Natural killer cell treated with Interleukin-12 subunit alpha and Interleukin-12 subunit beta and Interleukin-15 and Interleukin-18, amount 100 ng/mL, for 72 hours (primary cell): ENCODE data around the gene TRIM33. TPM values are rescaled to one million over a fixed set of nuclear protein-coding genes. Genes with fewer than 3 reads are reported as not detected.

Experiments
- ATAC-seq, 2 donors: fragments of 150-1000 bp; cut with Tn5 transposase in 1 of 2; sonication (Bioruptor Pico), chemical (Tn5 transposase) in 1 of 2; 2 replicates each; pipeline ENCODE4 v1.10.0; 2021
- DNase-seq: peaks from one replicate; pipeline ENCODE4 v3.0.0; 2022; ENCODE audit warnings: low spot score
- H3K27ac Mint-ChIP-seq, 2 donors: 1 replicate in 1 of 2; 2 replicates in 1 of 2; pipeline ENCODE4 v1.8.0; 2022; ENCODE audit warnings: mixed read lengths in 2 of 2, mild to moderate bottlenecking in 1 of 2, moderate library complexity in 1 of 2
- H3K27me3 Mint-ChIP-seq, 2 donors: 1 replicate in 1 of 2; 2 replicates in 1 of 2; pipeline ENCODE4 v1.8.0; 2022; ENCODE audit warnings: mixed read lengths in 2 of 2
- H3K36me3 Mint-ChIP-seq: one replicate; pipeline ENCODE4 v1.8.0; 2022; ENCODE audit warnings: mixed read lengths
- H3K4me1 Mint-ChIP-seq, 2 donors: 1 replicate in 1 of 2; 2 replicates in 1 of 2; pipeline ENCODE4 v1.8.0; 2022; ENCODE audit warnings: low read depth in 2 of 2, mixed read lengths in 2 of 2, mild to moderate bottlenecking in 1 of 2
- H3K4me3 Mint-ChIP-seq: one replicate; pipeline ENCODE4 v1.8.0; 2022; ENCODE audit warnings: mixed read lengths
- H3K9me3 Mint-ChIP-seq: 2 replicates; pipeline ENCODE4 v1.8.0; 2022; ENCODE audit warnings: mixed read lengths
- total RNA-seq, 2 donors: library from RNA; stranded (reverse); gene quantifications; one replicate each; pipeline ENCODE4 v1.2.3, GENCODE V29; 2022

The TRIM33 gene
- total RNA-seq, 2 donors from 2014 or later = 48.1 to 55.7 TPM

DNA sequence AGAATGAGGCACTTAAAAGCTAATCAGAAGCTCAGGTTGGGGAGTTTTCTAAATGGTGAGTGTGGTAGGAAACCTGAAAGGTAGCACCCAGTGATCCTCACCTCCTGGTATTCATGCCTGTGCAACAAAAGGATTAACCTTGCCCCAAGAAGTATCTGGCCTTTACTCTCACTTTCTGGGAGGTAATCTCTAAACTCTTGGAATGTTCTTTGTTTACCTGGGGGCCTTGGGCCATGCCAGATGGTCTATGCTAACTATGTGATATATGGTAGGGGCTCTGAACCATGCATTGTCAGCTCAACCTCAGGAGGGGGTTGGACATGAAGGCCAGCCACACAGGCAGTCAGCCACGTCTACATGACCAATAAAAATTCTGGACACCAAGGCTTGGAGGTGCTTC is 24.4 kb upstream of the TRIM33 start:
- no peak overlapping the region for H3K4me3 Mint-ChIP-seq
- no peak overlapping the region for H3K27ac Mint-ChIP-seq
- no peak for ATAC-seq

DNA sequence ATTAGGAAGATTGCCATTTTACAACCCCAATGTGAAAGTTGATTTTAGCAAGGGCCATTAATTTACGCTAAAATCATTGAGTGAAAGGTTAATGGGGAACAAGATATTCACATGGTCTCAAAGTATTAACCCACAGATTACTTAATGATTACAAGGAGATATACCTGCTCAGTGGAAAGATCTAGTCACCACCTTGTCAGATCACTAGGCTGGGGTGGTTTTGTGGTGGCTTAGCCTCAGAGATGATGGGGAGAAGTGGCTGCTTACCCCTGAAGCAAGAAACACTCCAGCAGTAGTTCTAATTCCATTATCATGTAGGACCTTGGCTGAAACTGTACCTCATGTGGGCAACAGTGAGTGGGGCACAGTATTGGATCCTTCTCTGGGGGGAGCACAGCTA is 20.1 kb upstream of the TRIM33 start:
- DNase-seq (no peak), ATAC-seq (no peak)
- Mint-ChIP-seq H3K27me3 (peaks cover 0 to under 1% of the 10 kb centered on the region in 2 donors), H3K9me3 (no peaks in the 10 kb centered on the region), H3K4me3 (no peak overlapping the region), H3K36me3 (no peaks in the 10 kb centered on the region), H3K27ac (no peak overlapping the region), H3K4me1 (no peaks in the 10 kb centered on the region)

More for the DNA sequence above, 24.4 kb upstream of the TRIM33 start:
- no peaks in the 10 kb centered on the region for H3K4me1 Mint-ChIP-seq
- H3K9me3 Mint-ChIP-seq = no peaks in the 10 kb centered on the region
- H3K36me3 Mint-ChIP-seq = no peaks in the 10 kb centered on the region
- peaks cover 0 to 1% of the 10 kb centered on the region in 2 donors for H3K27me3 Mint-ChIP-seq
- DNase-seq = no peak

DNA sequence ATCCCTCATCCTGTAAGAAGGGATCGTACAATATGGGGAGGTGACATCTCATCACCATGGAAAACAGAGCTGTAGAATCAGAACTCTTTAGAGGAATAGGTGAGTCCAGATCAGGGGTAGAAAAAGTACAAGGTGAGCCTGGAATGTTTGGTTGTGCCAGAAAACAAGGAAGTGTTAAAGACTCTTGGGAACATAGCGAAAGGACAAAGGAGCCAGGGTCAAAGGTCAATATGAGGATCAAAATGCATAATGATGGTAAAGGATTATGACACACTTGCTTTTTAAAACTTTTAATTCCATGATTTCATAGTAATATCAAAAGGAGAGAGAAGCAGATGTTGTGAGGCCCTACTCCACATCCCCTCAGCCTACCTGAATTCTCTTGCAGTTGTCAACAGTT is 19.2 kb upstream of the TRIM33 start:
- H3K36me3 Mint-ChIP-seq = no peaks in the 10 kb centered on the region
- ATAC-seq (no peak), DNase-seq (no peak)
- no peaks in the 10 kb centered on the region for H3K9me3 Mint-ChIP-seq
- H3K27me3 Mint-ChIP-seq = peaks cover 0 to 2% of the 10 kb centered on the region in 2 donors
- H3K27ac Mint-ChIP-seq = no peak overlapping the region
- H3K4me3 Mint-ChIP-seq = no peak overlapping the region
- no peaks in the 10 kb centered on the region for H3K4me1 Mint-ChIP-seq

DNA sequence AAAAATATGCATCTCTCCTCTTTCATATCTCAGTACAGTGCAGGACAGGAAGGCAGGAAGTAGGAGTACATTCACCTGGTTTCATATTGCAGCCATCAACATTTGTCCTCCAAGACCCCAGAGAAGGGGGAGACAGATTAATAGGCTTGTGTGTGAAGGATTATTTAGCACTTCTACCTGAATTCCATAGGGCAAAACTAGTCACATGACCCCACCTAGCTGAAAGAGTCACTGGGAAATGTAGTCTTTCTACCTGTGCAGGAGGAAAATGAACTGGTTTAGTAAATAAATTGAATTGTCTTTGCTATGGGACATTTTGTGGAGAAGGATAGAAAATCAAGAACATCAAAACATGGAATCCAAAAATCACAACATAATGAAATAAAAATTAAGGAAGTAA is 13.9 kb upstream of the TRIM33 start:
- Mint-ChIP-seq H3K9me3 (no peaks in the 10 kb centered on the region), H3K4me1 (no peaks in the 10 kb centered on the region), H3K27ac (no peak overlapping the region), H3K27me3 (peaks cover 6 to 14% of the 10 kb centered on the region in 2 donors), H3K4me3 (no peak overlapping the region), H3K36me3 (no peaks in the 10 kb centered on the region)
- ATAC-seq (no peak), DNase-seq (no peak)

DNA sequence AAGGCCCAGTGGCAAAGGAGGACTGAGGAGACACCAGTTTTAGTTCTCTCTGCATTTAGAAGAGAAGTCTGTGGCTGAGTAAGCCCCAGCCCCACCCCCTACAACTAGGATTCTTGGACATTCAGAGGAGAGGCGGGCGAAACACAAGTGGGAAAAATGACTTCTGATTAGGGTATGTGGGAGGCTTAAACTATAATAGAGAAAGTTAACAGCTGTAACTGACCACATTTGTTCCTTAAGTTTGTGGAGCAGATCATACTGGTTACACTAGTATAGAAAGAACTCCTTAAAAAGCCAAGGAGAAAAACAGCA is 11.2 kb upstream of the TRIM33 start:
- Mint-ChIP-seq H3K27ac (no peak overlapping the region), H3K4me1 (no peaks in the 10 kb centered on the region), H3K27me3 (peaks cover 13 to 21% of the 10 kb centered on the region in 2 donors), H3K9me3 (no peaks in the 10 kb centered on the region), H3K36me3 (no peaks in the 10 kb centered on the region), H3K4me3 (no peak overlapping the region)
- ATAC-seq (no peak), DNase-seq (no peak)

DNA sequence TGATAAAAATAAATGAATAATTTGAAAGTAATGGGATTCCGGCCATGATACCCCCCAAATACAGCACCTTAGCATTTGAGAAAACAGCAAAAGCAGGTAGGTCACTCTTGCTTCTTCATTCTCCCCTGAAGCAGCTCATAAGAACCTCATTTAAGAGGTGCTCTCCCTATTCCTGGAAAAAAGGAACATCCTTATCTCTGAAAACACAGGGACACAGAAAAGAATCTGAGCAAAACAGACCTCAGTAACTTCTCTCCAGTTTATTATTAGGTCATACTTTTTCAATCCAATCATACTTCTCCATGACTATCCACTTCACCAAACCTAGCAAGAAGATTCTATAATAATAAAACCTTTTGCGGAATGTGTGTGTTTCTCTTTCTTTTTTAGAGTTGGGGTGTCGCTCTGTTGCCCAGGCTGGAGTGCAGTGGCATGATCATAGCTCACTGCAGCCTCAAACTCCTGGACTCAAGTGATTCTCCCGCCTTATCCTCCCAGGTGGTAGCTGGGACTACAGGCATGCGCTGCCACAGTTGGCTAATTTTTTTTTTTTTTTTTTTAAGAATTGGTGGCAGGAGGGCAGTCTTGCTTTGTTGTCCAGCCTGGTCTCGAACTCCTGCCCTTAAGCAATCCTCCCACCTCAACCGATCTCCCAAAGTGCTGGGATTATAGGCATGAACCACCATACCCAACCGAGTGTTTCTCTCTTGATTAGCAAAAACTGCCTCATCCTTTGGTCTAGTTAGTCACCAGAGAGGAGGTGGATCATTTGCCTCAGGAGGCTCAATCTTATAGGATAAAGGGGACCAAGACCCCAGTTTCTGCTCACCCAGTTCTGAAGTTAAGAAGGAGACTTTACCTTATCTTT is 10.6 kb upstream of the TRIM33 start:
- no peaks in the 10 kb centered on the region for H3K36me3 Mint-ChIP-seq

DNA sequence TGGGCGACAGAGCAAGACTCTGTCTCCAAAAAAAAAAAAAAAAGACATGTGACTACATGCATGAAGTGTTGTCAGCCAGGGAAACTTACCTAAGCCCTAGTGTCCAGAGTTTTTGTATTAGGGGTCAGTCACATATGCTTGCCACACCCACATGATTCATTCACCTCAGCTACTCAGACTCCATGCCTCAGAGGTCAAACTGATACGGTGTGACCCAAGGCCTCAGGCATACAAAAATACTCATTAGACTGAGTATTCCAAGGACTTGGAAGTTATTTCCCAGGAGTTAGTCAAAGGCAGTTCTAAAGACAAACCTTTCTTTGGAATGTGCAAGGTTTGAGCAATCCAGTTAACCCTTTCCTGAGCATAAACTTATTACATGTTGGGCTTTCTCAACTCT is 6.3 kb upstream of the TRIM33 start:
- Mint-ChIP-seq H3K27ac (no peak overlapping the region), H3K9me3 (no peaks in the 10 kb centered on the region), H3K36me3 (no peaks in the 10 kb centered on the region), H3K27me3 (peaks cover 13 to 18% of the 10 kb centered on the region in 2 donors), H3K4me3 (no peak overlapping the region), H3K4me1 (peaks cover 4 to 7% of the 10 kb centered on the region in 2 donors)
- DNase-seq (no peak), ATAC-seq (no peak)

More for the DNA sequence above, 10.6 kb upstream of the TRIM33 start:
- ATAC-seq = no peak
- H3K4me3 Mint-ChIP-seq = no peak overlapping the region
- peaks cover 13 to 21% of the 10 kb centered on the region in 2 donors for H3K27me3 Mint-ChIP-seq
- no peak overlapping the region for H3K27ac Mint-ChIP-seq
- H3K4me1 Mint-ChIP-seq = no peaks in the 10 kb centered on the region
- no peaks in the 10 kb centered on the region for H3K9me3 Mint-ChIP-seq
- DNase-seq = no peak

DNA sequence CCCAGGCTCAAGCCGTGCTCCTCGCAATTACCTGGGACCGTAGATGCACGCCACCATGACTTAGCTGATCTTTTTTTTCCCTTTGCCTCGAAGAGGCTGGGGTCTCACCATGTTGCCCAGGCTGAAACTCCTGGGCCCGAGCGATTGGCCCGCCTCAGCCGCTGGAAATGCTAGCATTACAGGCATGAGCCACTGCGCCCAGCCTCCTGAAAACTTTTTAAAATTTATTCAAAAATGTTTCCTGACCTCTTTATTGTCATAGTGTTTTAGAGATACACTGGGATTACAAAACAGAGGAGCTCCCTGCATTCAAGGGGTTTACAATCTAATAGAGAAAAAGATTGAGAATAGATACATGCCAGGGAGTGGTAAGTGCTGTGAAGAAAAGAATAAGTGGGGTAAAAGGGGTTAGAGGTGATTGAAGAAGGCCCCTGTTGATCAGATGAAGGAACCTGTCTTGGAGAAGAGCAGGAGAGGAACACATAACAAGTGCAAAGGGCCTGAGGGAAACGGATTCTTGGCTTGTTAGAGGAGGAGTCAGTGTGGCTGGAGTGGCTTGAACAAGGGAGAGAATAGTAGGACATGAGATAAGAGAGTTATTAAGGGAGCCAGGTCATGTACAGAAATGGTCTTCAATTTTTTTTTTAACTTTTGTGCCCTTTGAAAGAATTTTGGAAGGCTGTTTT is 1.7 kb upstream of the TRIM33 start:
- H3K9me3 Mint-ChIP-seq = no peaks in the 10 kb centered on the region
- H3K36me3 Mint-ChIP-seq = peaks cover 7% of the 10 kb centered on the region
- peaks cover 32 to 33% of the 10 kb centered on the region in 2 donors for H3K4me1 Mint-ChIP-seq
- peak overlapping the region; percentile 99 to 100 for H3K27ac Mint-ChIP-seq
- DNase-seq (no peak), ATAC-seq (no peak)
- H3K4me3 Mint-ChIP-seq = peak overlapping the region; percentile 95
- H3K27me3 Mint-ChIP-seq = peaks cover 0 to 2% of the 10 kb centered on the region in 2 donors

DNA sequence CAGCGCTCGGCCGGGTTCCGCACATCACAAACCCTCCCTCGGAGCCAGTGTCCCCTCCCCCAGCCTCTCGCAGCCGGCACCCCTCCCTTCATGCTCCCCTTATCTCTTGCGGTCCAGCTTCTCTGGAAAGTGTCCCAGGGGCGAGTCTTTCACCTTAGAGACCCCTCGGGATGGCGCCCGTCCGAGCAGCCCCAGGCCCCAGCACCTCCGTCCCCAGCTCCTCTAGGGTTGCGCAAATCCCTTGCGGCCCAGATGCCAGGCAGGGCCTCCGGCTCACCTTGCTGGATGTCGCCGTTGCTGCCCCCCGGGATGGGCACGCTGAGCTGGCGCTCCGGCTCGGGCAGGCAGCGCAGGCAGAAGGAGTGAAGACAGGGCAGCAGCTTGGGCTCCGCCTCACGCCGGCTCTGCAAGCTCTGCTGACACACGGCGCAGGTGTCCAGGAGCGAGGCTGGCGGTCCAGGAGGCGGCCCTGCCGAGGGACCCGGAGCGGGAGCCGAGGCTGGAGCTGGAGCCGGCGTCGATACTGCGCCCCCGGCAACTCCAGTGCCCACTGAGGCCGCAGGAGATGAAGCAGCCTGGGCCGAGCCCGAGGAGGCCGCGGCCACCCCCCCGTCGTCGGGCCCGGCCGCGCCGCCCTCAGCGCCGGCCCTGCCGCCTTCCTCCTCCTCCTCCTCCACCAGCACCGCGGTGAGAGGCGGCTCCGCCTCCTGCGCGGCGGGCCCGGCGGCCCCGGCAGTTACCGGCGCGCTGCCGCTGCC is 550 bp downstream of the TRIM33 start:
- peaks cover 48 to 49% of the 10 kb centered on the region in 2 donors for H3K4me1 Mint-ChIP-seq
- peak overlapping the region; percentile 74 to 99 for H3K27ac Mint-ChIP-seq
- peaks cover 0 to 2% of the 10 kb centered on the region in 2 donors for H3K27me3 Mint-ChIP-seq
- peaks cover 13% of the 10 kb centered on the region for H3K36me3 Mint-ChIP-seq
- H3K9me3 Mint-ChIP-seq = no peaks in the 10 kb centered on the region
- peak overlapping the region; percentile 96 for H3K4me3 Mint-ChIP-seq
- ATAC-seq = peak; percentile 83 to 84
- peak; percentile 61 for DNase-seq

DNA sequence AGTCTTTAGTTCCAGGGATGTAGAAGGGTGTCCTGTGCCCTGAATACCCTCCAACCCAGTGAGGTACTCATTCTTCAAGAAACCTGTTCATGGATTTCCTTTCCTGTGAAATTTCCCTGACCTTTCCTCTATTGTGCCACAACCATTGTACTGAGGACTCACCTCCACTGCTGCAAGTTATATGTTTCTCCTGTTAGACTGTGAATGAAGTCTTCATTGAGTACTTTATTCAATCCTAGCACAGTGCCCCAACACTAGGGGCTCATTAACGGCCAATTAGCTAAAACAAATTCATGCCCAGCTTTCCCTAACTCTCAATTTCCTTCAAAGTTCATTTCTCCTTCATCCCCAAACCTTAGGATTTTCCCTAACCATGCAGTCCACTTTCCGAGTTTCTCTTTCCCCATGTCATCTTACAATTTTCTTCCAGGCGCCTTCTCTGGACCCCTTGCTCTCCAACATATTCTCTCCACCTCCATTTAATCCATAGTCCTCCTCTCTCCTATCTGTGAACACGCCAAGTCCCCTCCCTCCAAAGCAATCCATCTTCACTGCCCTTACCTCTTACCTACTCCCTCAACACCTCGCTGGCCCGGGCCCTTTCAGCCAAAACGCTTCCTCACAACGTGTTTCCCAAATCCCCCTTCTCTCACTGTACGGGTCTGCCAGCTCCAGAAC is 1.3 kb downstream of the TRIM33 start:
- peaks cover 13% of the 10 kb centered on the region for H3K36me3 Mint-ChIP-seq
- no peak for ATAC-seq
- H3K4me3 Mint-ChIP-seq = peak overlapping the region; percentile 96
- peaks cover 0 to 2% of the 10 kb centered on the region in 2 donors for H3K27me3 Mint-ChIP-seq
- no peaks in the 10 kb centered on the region for H3K9me3 Mint-ChIP-seq
- peak overlapping the region; percentile 64 to 74 for H3K27ac Mint-ChIP-seq
- DNase-seq = no peak
- peaks cover 55 to 56% of the 10 kb centered on the region in 2 donors for H3K4me1 Mint-ChIP-seq

DNA sequence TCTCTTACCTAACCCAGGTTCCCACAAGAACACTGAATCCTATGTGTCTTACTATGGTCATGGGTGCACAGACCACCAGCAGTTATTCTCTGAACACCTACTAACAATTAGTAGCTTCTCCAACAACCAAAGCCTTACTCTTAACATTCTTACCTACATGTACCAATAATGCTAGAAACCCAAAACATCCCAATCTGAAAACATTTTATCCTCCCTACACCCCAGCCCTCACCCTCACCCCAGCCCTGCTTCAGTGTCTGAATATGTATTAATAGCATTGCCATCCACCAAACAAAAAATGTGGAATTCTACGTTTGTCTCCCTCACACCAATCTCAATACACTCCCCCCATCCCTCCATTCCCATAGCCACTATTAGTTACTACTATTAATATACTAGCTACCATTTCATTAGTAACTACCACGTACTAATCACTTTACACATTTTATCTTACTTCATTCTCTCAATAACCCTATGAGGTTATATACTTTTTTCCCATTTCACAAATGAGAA is 2.6 kb downstream of the TRIM33 start:
- no peaks in the 10 kb centered on the region for H3K9me3 Mint-ChIP-seq
- H3K4me3 Mint-ChIP-seq = peak overlapping the region; percentile 96
- peak overlapping the region; percentile 64 to 74 for H3K27ac Mint-ChIP-seq
- H3K4me1 Mint-ChIP-seq = peaks cover 61 to 63% of the 10 kb centered on the region in 2 donors
- DNase-seq = no peak
- peaks cover 13% of the 10 kb centered on the region for H3K36me3 Mint-ChIP-seq
- no peaks in the 10 kb centered on the region for H3K27me3 Mint-ChIP-seq
- ATAC-seq = no peak

DNA sequence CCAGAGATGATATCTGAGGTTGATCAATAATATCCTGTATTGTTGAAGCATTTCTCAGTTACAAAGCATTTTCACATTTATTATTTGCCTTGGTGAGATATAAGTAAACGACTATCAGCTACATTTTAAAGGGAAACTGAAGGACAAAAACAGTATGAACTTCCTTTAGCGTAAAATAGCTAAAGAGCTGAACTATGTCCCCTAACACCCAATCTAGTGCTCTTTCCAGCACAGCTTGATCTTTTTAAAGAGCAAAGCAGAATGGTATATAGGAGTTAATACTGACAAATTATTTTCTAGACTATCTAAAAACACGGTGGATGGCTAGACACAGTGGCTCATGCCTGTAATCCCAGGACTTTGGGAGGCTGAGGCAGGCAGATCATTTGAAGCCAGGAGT is 3.5 kb downstream of the TRIM33 start:
- Mint-ChIP-seq H3K27me3 (no peaks in the 10 kb centered on the region), H3K4me3 (peak overlapping the region; percentile 96), H3K36me3 (peaks cover 13% of the 10 kb centered on the region), H3K4me1 (peaks cover 57 to 58% of the 10 kb centered on the region in 2 donors), H3K27ac (peak overlapping the region; percentile 64 to 74), H3K9me3 (no peaks in the 10 kb centered on the region)
- DNase-seq (no peak), ATAC-seq (no peak)

DNA sequence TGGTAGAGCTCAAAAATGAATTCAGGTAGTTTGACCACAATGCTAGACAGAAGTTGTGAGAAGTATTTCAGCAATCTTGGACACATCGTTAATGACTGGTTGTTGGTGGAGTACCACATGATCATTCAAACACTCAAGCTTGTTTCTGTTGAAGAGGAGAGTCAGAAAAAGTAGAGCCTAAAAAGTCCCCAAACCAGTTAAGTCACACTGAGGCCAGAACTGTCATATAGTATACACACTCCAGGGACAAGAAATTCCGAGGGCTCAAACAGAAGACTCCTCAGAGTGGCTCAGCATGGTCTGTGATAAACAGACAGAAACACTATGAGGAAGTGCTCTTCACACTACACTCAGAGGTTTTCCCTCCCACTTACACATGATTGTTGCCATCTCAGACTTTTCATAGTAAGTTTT is 5.8 kb downstream of the TRIM33 start:
- Mint-ChIP-seq H3K36me3 (peaks cover 13% of the 10 kb centered on the region), H3K4me1 (peaks cover 57 to 66% of the 10 kb centered on the region in 2 donors), H3K4me3 (peak overlapping the region; percentile 49), H3K9me3 (no peaks in the 10 kb centered on the region), H3K27ac (peak overlapping the region; percentile 34 to 81), H3K27me3 (no peaks in the 10 kb centered on the region)
- DNase-seq (peak; percentile 62), ATAC-seq (peak; percentile 89 to 94)
